Coronary artery (tissue), 2 donors: ENCODE data around the gene TNPO3.
A peak's percentile ranks its signal among the peaks of the same experiment; 100 is the strongest.

Experiments used
- DNase-seq: peaks from one replicate; pipeline ENCODE4 v3.0.0-alpha.2; 2017; ENCODE audit warnings: low spot score
- H3K27ac ChIP-seq, 2 donors: fragments of 200-600 bp; sonication (generic); one replicate each; pipeline ENCODE4 v1.5.1; 2016 to 2019
- H3K4me3 ChIP-seq: fragments of 200-600 bp; sonication (generic); 2 replicates; pipeline ENCODE4 v1.5.1; 2016; ENCODE audit warnings: mild to moderate bottlenecking, moderate library complexity
- TF ChIP-seq, protein P1 (sequence below): fragments of 200-600 bp; sonication (generic); IDR thresholded peaks from one replicate; pipeline ENCODE4 v1.5.1; 2019; ENCODE audit warnings: antibody characterized with exemption

TNPO3 gene

DNA sequence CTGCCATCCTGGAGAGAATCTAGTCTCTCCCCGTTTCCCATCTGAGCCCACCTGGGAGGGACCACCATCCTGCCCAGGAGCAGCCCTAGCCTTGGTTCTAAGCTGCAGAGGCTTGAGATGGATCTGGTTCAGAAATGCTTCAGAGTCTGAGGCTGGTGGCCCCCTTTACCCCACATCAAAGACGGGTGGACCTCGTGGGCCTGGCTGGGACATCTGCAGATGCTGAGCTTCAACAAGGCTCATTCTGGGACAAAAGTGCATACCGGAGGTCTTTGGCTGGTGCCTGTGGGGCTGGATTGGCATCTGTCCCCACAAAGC lies 122.1 kb downstream of the TNPO3 start:
- TF ChIP-seq, protein P1, sequence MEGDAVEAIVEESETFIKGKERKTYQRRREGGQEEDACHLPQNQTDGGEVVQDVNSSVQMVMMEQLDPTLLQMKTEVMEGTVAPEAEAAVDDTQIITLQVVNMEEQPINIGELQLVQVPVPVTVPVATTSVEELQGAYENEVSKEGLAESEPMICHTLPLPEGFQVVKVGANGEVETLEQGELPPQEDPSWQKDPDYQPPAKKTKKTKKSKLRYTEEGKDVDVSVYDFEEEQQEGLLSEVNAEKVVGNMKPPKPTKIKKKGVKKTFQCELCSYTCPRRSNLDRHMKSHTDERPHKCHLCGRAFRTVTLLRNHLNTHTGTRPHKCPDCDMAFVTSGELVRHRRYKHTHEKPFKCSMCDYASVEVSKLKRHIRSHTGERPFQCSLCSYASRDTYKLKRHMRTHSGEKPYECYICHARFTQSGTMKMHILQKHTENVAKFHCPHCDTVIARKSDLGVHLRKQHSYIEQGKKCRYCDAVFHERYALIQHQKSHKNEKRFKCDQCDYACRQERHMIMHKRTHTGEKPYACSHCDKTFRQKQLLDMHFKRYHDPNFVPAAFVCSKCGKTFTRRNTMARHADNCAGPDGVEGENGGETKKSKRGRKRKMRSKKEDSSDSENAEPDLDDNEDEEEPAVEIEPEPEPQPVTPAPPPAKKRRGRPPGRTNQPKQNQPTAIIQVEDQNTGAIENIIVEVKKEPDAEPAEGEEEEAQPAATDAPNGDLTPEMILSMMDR = no peak
- DNase-seq = no peak
- Histone ChIP-seq H3K27ac (peak overlapping the region in 1 of 2 donors; percentile 10), H3K4me3 (no peak overlapping the region)

DNA sequence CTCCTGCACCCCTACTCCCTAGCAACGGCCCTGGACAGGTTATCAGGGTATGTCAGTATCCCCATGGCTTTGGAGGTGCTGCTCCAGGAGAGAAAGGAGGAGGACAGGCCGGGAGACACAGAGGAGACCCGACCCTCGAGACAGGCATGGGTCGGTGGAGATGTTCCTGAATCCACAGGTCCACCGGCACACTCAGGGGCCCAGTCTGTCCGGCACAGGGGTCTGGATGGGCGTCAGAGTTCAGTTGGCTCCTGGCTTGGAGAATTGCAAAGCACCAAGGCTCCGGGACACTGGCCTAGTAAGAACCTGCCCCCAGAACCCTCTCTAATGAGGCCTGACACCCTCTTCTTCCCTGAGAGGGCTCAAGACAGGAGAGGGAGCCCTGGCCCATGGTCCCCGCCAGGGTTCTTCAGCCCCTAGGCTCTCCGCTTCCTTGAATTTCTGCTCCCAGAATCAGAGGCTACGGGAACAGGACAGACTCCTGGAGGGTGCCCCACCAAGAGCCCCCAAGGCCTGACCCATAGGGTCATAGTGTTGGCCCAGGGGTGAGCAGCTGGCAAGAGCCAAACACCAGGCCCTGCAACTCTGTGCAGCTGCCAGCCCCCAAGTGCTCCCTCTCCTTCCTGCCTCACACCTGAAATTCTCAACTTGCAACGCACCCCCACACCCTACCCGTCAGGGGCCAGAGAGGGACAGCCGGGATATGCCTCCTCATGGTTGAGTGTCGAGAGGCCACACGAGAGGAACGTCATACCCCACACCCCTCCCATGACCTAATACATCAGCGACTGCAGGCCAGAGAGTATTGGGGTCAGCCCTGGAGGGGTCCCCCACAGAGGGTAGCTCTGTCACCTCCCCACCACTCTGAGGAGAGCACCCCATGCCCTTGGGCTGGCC lies 122.7 kb downstream of the TNPO3 start:
- TF ChIP-seq, protein P1 = no peak
- H3K4me3 ChIP-seq = no peak overlapping the region
- DNase-seq = peak; percentile 68
- H3K27ac ChIP-seq = no peak overlapping the region

- peak; percentile 65 for DNase-seq
- TF ChIP-seq, protein P1 = no peak
- Histone ChIP-seq H3K27ac (no peak overlapping the region), H3K4me3 (no peak overlapping the region)
Measured at GRCh38 chr7:128931190-128931798, 123.6 kb downstream of the TNPO3 start.

- DNase-seq = peak; percentile 41
- TF ChIP-seq, protein P1 = no peak
- Histone ChIP-seq H3K4me3 (no peak overlapping the region), H3K27ac (no peak overlapping the region)
Measured at GRCh38 chr7:128928882-128929788, 125.8 kb downstream of the TNPO3 start.

DNA sequence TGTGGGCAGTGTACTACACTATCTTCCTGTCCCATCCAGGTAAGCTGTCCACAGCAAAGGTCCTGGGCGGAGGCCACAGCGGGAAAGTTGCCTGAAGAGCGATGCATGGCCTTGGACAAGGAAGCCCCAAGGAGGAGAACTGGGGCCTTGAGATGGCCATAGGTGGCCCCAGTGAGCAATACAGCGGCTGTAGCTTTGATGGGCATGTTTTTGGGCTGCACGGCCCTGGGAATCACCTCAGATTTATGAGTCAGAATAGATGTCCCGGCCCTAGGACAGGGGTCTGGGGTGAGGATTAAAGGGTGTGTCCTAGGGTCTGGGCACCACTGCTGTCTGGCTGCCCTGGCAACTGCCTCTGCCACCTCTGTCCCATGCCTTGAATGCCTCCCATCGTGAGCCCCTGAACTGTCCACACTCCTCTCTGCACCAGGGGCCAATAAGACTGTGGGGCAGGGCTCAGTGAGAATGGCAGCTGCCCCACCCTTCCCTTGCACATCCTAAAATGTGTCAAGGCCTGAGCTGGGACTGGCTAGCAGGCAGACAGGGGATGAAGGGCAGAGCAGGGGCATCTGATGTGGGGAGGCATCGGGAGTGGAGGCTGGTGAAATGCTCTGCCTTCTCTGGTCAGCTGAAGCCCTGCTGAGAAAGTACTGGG lies 126.6 kb downstream of the TNPO3 start:
- no peak for DNase-seq

More for the DNA sequence above, 126.6 kb downstream of the TNPO3 start:
- Histone ChIP-seq H3K27ac (no peak overlapping the region), H3K4me3 (no peak overlapping the region)
- TF ChIP-seq, protein P1 = no peak
